Breast epithelium (tissue), 4 donors: ENCODE results near the gene CDCA4. TPM values are rescaled to one million over a fixed set of nuclear protein-coding genes. Genes with fewer than 3 reads are reported as not detected.

ENCODE experiments used
- DNase-seq, 2 donors: peaks; one replicate each; pipeline ENCODE4 v3.0.0-alpha.2; 2019; ENCODE audit warnings: low spot score in 2 of 2
- H3K27ac ChIP-seq, 2 donors: fragments of 200-600 bp; sonication (generic) in 1 of 2; one replicate each; pipeline ENCODE4 v1.5.1; 2016 to 2019; ENCODE audit warnings: mild to moderate bottlenecking in 1 of 2
- H3K27me3 ChIP-seq, 2 donors: fragments of 200-600 bp; sonication (generic) in 1 of 2; one replicate each; pipeline versions ENCODE4 v1.5.1 to v1.6.0; 2017 to 2019; ENCODE audit warnings: control low read depth in 1 of 2, mild to moderate bottlenecking in 1 of 2
- H3K36me3 ChIP-seq: fragments of 200-600 bp; one replicate; pipeline ENCODE4 v1.5.1; 2019
- H3K4me1 ChIP-seq, 2 donors: fragments of 200-600 bp; sonication (generic); one replicate each; pipeline ENCODE4 v1.5.1; 2016 to 2019; ENCODE audit warnings: control low read depth in 1 of 2
- H3K4me3 ChIP-seq, 3 donors: fragments of 200-600 bp; sonication (generic); 1 replicate in 2 of 3; 2 replicates in 1 of 3; pipeline ENCODE4 v1.5.1; 2016 to 2019; ENCODE audit warnings: mild to moderate bottlenecking in 3 of 3, moderate library complexity in 2 of 3
- H3K9me3 ChIP-seq, 2 donors: fragments of 200-600 bp; sonication (generic) in 1 of 2; one replicate each; pipeline ENCODE4 v1.5.1; 2016 to 2019; ENCODE audit warnings: control low read depth in 1 of 2
- CTCF ChIP-seq, 3 donors: fragments of 450-650 bp; IDR thresholded peaks; one replicate each; pipeline ENCODE4 v1.5.1; 2016 to 2017; ENCODE audit warnings: antibody characterized with exemption in 3 of 3, mild to moderate bottlenecking in 3 of 3, moderate library complexity in 3 of 3
- POLR2A ChIP-seq: fragments of 450-650 bp; IDR thresholded peaks from one replicate; pipeline ENCODE4 v1.6.1; 2016; ENCODE audit warnings: antibody characterized with exemption, mild to moderate bottlenecking, moderate library complexity
- POLR2AphosphoS5 ChIP-seq, 3 donors: sonication (generic); formaldehyde crosslinking; IDR thresholded peaks; one replicate each; pipeline ENCODE4 v1.6.1; 2017; ENCODE audit warnings: antibody characterized with exemption in 3 of 3
- intact Hi-C: fragments of 100-400 bp; cut with DNase I; formaldehyde crosslinking; loops from one replicate; pipeline ENCODE4 v1.15.1; 2023; ENCODE audit warnings: low total_unique reads
- total RNA-seq, 3 donors: library from RNA; depleted of rRNA; stranded (reverse); fragments of >200 nt; gene quantifications; one replicate each; pipeline ENCODE4 v1.1.0, GENCODE V29; 2016

Gene CDCA4
- total RNA-seq, 3 donors from 2014 or later: 5.1 to 10.4 (median 10.2) TPM

GRCh38 chr14:105026033-105026785, 5.3 kb upstream of the CDCA4 start:
- no peaks in the 10 kb centered on the region for H3K27me3 ChIP-seq
- no peak overlapping the region for H3K27ac ChIP-seq
- no peak for DNase-seq
- H3K4me1 ChIP-seq: no peaks in the 10 kb centered on the region
- H3K36me3 ChIP-seq: no peaks in the 10 kb centered on the region
- no peak overlapping the region for H3K4me3 ChIP-seq
- TF ChIP-seq POLR2AphosphoS5 (IDR thresholded peaks at IDR 0.05): no peak
- TF ChIP-seq CTCF (IDR thresholded peaks at IDR 0.05): no peak
- TF ChIP-seq POLR2A: no peak
- intact Hi-C loops: no loop called here
- H3K9me3 ChIP-seq: no peaks in the 10 kb centered on the region

- H3K27ac ChIP-seq: peak overlapping the region in 1 of 2 donors; percentile 54
- intact Hi-C loops: no loop called here
Measured at GRCh38 chr14:105025429-105025828, 4.5 kb upstream of the CDCA4 start.

GRCh38 chr14:105023791-105024480, 3.1 kb upstream of the CDCA4 start:
- H3K36me3 ChIP-seq: no peaks in the 10 kb centered on the region
- intact Hi-C loops: no loop called here
- no peak overlapping the region for H3K4me3 ChIP-seq
- peaks cover 5 to 9% of the 10 kb centered on the region in 2 donors for H3K4me1 ChIP-seq
- no peaks in the 10 kb centered on the region for H3K27me3 ChIP-seq
- H3K9me3 ChIP-seq: no peaks in the 10 kb centered on the region
- H3K27ac ChIP-seq: peak overlapping the region; percentile 6 to 42
- no peak for TF ChIP-seq POLR2AphosphoS5 (IDR thresholded peaks at IDR 0.05)
- TF ChIP-seq CTCF (IDR thresholded peaks at IDR 0.05): no peak
- TF ChIP-seq POLR2A: no peak
- no peak for DNase-seq

More at GRCh38 chr14:105025429-105025828, 4.5 kb upstream of the CDCA4 start:
- Histone ChIP-seq H3K36me3 (no peaks in the 10 kb centered on the region), H3K4me1 (no peaks in the 10 kb centered on the region), H3K4me3 (no peak overlapping the region), H3K27me3 (no peaks in the 10 kb centered on the region), H3K9me3 (no peaks in the 10 kb centered on the region)
- TF ChIP-seq POLR2AphosphoS5 (IDR thresholded peaks at IDR 0.05): no peak
- no peak for TF ChIP-seq POLR2A
- TF ChIP-seq CTCF (IDR thresholded peaks at IDR 0.05): no peak
- DNase-seq: no peak

- Histone ChIP-seq H3K4me1 (peaks cover 5 to 9% of the 10 kb centered on the region in 2 donors), H3K27ac (no peak overlapping the region), H3K27me3 (no peaks in the 10 kb centered on the region), H3K4me3 (no peak overlapping the region), H3K9me3 (no peaks in the 10 kb centered on the region), H3K36me3 (no peaks in the 10 kb centered on the region)
- intact Hi-C loops: no loop called here
- no peak for DNase-seq
- TF ChIP-seq CTCF (IDR thresholded peaks at IDR 0.05) (no peak), POLR2A (no peak), POLR2AphosphoS5 (IDR thresholded peaks at IDR 0.05) (no peak)
Measured at GRCh38 chr14:105023144-105023543, 2.3 kb upstream of the CDCA4 start.

GRCh38 chr14:105022276-105022670, 1.4 kb upstream of the CDCA4 start:
- intact Hi-C loops: no loop called here
- H3K27ac ChIP-seq: no peak overlapping the region
- peaks cover 5 to 9% of the 10 kb centered on the region in 2 donors for H3K4me1 ChIP-seq
- H3K4me3 ChIP-seq: peak overlapping the region in 1 of 3 donors; percentile 97
- no peak for DNase-seq
- H3K9me3 ChIP-seq: no peaks in the 10 kb centered on the region
- no peaks in the 10 kb centered on the region for H3K27me3 ChIP-seq
- no peaks in the 10 kb centered on the region for H3K36me3 ChIP-seq
- TF ChIP-seq POLR2AphosphoS5 (IDR thresholded peaks at IDR 0.05): no peak
- no peak for TF ChIP-seq POLR2A
- TF ChIP-seq CTCF (IDR thresholded peaks at IDR 0.05): no peak
